AG10803 (cell line): ENCODE results near the gene KISS1R.
A peak's percentile ranks its signal among the peaks of the same experiment; 100 is the strongest.

Source experiments
- DNase-seq: peaks from one replicate; pipeline ENCODE4 v3.0.0; 2010; ENCODE audit warnings: low read depth
- H3K4me3 ChIP-seq: 2 replicates; pipeline ENCODE4 v1.5.1; 2011; ENCODE audit warnings: mild to moderate bottlenecking, low read length, control low read depth
- TF ChIP-seq, protein P1 (sequence below): conservative IDR thresholded peaks from 2 replicates; pipeline ENCODE4 v1.5.1; 2011; ENCODE audit warnings: mild to moderate bottlenecking, low read length, control low read depth, inconsistent platforms

The KISS1R gene

DNA sequence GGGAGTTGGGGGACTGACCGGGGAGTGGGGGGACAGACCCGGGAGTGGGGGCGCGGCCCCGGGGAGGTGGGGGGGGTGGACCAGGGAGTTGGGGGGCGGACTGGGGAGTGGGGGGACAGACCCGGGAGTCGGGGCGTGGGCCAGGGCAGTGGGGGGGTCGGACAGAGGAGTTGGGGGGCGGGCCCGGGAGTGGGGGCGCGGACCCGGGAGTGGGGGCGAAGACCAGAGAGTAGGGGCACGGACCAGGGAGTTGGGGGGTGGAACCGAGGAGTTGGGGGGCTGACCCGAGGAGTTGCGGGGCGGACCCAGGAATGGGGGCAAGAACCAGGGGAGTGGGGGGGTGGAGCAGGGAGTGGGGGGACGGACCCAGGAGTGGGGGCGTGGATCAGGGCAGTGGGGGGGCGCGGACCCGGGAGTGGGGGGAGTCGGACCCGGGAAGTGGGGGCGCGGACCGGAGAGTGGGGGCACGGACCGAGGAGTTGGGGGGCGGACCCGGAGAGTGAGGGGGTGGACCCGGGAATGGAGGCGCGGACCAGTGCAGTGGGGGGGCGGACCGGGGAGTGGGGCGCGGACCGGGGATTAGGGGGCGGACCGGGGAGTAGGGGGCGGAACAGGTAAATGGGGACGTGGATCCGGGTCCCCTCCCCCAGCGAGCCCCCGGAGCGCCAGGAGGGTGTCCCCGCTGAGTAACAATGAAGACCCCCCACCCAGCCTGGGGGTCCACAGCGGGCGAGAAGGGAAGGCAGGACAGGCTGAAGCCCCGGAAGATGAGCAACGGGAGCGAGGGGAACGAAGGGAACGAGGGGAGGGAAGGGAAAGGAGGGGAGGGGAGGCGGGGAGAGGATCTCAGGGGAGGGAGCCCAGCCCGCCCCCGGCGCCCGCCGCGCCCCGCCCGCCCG lies 4.7 kb upstream of the KISS1R start:
- no peak for DNase-seq
- TF ChIP-seq, protein P1, sequence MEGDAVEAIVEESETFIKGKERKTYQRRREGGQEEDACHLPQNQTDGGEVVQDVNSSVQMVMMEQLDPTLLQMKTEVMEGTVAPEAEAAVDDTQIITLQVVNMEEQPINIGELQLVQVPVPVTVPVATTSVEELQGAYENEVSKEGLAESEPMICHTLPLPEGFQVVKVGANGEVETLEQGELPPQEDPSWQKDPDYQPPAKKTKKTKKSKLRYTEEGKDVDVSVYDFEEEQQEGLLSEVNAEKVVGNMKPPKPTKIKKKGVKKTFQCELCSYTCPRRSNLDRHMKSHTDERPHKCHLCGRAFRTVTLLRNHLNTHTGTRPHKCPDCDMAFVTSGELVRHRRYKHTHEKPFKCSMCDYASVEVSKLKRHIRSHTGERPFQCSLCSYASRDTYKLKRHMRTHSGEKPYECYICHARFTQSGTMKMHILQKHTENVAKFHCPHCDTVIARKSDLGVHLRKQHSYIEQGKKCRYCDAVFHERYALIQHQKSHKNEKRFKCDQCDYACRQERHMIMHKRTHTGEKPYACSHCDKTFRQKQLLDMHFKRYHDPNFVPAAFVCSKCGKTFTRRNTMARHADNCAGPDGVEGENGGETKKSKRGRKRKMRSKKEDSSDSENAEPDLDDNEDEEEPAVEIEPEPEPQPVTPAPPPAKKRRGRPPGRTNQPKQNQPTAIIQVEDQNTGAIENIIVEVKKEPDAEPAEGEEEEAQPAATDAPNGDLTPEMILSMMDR, result no peak
- H3K4me3 ChIP-seq, result peak overlapping the region; percentile 89

DNA sequence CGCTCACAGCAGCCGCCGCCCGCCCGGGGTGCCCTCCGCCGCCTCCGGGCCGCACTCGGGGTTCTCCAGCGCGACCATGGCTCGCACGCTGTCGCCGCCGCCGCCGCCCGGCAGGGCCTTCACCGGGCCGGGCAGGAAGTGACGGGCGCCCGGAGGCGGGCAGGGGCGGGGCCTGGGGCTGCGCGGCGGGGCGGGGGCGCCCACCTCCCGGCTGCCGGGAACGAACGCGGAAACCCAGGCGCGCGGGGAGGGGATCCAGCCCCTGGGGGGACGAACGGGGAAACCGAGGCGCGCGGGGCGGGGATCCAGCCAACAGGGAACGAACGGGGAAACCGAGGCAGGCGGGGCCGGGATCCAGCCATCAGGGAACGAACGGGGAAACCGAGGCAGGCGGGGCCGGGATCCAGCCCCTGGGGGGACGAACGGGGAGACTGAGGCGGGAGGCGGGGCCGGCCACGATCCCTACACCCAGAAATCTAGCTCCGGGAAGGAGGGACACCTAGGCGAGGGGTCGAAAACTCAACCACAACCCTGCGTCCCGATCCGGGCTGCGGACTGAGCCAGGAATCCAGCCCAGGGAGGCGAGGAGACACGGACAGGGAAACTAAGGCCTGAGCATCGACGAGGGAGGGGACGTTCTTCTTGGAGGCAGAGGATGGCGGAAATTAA lies 3.9 kb upstream of the KISS1R start, which contains the start of gene R3HDM4:
Gene R3HDM4, minus strand, starts transcription at position 140 of the 669 bp plus-strand sequence. Its CDS starts 62 bp downstream, at position 78.
- peak; percentile 53 for DNase-seq
- H3K4me3 ChIP-seq, result peak within 1 kb of the TSS; percentile 89
- TF ChIP-seq, protein P1, result no peak

DNA sequence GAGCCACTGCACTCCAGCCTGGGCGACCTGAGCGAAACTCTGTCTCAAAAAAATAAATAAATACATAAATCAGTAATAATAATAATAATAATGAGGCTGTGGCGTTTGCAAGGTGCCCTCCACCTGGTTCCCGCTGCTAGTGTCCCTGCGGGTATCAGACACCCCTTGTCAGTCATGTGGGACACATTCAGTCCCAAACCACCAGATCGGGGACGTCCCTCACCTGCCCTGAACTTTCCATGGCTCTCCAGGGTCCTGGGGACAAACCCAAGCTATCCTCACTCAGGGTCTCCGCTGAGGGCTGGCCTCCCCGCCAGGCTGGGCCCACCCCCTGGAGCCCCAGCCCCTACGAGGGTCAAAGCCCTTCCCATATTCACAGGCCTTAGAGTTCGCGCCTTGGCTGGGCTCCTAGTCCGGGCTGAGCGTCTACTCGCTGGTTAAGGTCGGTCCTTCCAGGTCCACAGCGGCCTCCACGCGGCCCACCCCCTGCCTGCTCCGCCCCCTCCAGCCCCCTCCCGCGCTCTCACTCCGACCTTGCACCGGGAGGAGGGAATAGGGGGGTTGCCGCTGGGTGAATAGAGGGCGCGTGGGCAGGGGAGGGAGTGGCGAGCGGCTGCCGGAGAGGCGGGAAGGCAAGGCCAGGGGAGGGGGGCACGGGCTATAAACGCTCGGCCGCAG lies 349 bp upstream of the KISS1R start:
- TF ChIP-seq, protein P1, result no peak
- no peak for DNase-seq
- no peak overlapping the region for H3K4me3 ChIP-seq

DNA sequence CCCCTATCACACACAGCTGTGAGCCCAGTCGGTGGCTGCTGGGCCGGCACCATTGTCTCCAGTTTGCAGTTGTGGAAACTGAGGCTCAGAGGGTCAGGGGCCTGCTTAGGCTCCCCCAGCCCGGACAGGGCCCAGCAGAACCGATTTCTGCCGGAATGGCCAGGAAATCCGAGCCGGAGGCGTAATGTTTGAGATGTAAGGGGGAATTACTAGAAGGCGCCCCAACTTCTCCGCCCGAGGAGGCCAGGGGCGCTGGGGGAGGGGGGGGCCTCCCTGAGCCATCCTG lies 962 bp downstream of the KISS1R start:
- TF ChIP-seq, protein P1, result no peak
- no peak for DNase-seq
- H3K4me3 ChIP-seq, result no peak overlapping the region

DNA sequence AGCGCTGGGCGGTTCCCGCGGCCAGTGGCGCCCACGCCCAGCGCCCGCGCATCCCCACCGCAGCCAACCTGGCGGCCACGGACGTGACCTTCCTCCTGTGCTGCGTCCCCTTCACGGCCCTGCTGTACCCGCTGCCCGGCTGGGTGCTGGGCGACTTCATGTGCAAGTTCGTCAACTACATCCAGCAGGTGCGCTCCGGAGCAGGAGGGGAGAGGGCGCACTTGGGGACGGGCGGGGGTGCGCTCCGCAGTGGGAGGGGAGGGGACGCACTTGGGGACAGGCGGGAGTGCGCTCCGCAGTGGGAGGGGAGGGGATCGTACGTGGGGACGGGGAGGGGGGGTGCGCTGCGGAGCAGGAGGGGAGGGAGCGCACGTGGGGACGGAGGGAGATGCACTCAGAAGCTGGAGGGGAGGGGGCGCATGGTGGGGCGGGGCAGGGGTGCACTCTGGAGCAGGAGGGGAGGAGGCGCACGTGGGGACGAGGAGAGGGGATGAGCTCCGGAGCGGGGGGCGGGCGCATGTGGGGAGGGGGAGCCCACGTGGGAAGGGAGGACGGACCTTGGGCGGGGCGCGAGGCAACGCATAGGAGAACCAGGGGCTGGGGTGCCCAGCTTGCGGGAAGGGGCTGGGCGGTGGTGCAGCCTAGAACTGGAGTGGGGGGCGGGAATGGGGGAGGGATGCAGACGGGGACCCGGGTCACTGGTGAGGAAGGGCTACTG lies 1.5 kb downstream of the KISS1R start:
- H3K4me3 ChIP-seq, result no peak overlapping the region
- no peak for DNase-seq
- TF ChIP-seq, protein P1, result no peak

DNA sequence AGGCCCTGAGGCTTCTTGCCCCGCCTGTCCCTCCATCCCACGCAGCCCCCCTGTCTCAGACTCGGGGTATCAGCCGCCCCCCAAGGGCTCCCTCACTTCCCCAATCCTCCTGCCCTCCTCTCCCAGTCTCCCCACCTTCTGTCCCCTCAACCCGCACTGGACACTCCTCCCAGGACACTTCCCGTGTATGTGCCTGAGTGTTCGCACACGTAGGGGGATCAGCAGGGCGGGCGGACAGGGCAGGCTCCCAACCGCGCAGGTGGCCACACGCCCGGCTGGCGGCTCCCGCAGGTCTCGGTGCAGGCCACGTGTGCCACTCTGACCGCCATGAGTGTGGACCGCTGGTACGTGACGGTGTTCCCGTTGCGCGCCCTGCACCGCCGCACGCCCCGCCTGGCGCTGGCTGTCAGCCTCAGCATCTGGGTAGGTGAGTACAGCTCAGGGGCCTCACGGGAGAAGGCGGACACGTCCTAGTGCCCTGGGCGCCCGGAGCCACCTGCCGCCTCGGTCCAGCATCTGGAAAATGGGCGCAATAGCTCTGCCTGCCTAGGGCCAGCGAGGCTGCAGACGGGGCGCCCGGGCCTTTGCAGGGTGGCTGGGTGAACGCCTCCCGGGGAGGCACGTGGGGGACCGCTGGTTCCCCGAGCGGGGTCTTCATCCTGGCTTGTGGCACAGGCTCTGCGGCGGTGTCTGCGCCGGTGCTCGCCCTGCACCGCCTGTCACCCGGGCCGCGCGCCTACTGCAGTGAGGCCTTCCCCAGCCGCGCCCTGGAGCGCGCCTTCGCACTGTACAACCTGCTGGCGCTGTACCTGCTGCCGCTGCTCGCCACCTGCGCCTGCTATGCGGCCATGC lies 2.3 kb downstream of the KISS1R start:
- DNase-seq, result no peak
- no peak overlapping the region for H3K4me3 ChIP-seq
- TF ChIP-seq, protein P1, result no peak
